Loucy (cell line): ENCODE results near the gene SLC7A10.
A peak's percentile ranks its signal among the peaks of the same experiment; 100 is the strongest.

ENCODE experiments used
- H2AFZ ChIP-seq: fragments of 200-600 bp; sonication (generic); 2 replicates; pipeline ENCODE4 v1.6.0; 2016; ENCODE audit warnings: antibody characterized with exemption, mild to moderate bottlenecking, low read length, moderate library complexity
- H3F3A ChIP-seq: fragments of 200-600 bp; 2 replicates; pipeline ENCODE4 v1.6.0; 2016; ENCODE audit warnings: antibody characterized with exemption, low read depth, mild to moderate bottlenecking
- H3K27me3 ChIP-seq: fragments of 200-600 bp; sonication (generic); 2 replicates; pipeline ENCODE4 v1.6.1; 2014; ENCODE audit warnings: low read length, mild to moderate bottlenecking; ENCODE audit not compliant: insufficient read depth, poor library complexity, severe bottlenecking
- H3K36me3 ChIP-seq: fragments of 200-600 bp; sonication (generic); 2 replicates; pipeline ENCODE4 v1.6.1; 2016; ENCODE audit warnings: low read length; ENCODE audit not compliant: insufficient read depth
- H3K4me1 ChIP-seq: fragments of 200-600 bp; sonication (generic); 2 replicates; pipeline ENCODE4 v1.5.1; 2014; ENCODE audit warnings: low read length, mild to moderate bottlenecking; ENCODE audit not compliant: insufficient read depth, poor library complexity, severe bottlenecking
- H3K4me2 ChIP-seq: fragments of 200-600 bp; sonication (generic); 2 replicates; pipeline ENCODE4 v1.6.0; 2014; ENCODE audit warnings: antibody characterized with exemption, low read length, low read depth, mild to moderate bottlenecking; ENCODE audit not compliant: poor library complexity, severe bottlenecking
- H3K4me3 ChIP-seq: fragments of 200-600 bp; sonication (generic); 2 replicates; pipeline ENCODE4 v1.5.1; 2014; ENCODE audit warnings: low read length, mild to moderate bottlenecking, mixed read lengths; ENCODE audit not compliant: poor library complexity, severe bottlenecking
- H3K79me2 ChIP-seq: fragments of 200-600 bp; sonication (generic); 2 replicates; pipeline ENCODE4 v1.6.1; 2014; ENCODE audit warnings: low read length; ENCODE audit not compliant: insufficient read depth
- H3K9ac ChIP-seq: fragments of 200-600 bp; sonication (generic); 2 replicates; pipeline ENCODE4 v1.6.0; 2014; ENCODE audit warnings: mild to moderate bottlenecking, low read depth, low read length, moderate library complexity; ENCODE audit not compliant: poor library complexity, severe bottlenecking
- H3K9me2 ChIP-seq: fragments of 200-600 bp; sonication (generic); replicated peaks from 2 replicates; pipeline ENCODE4 v1.6.1; 2016; ENCODE audit warnings: low read depth, low read length, mixed read lengths
- H3K9me3 ChIP-seq: fragments of 200-600 bp; sonication (generic); 2 replicates; pipeline ENCODE4 v1.6.1; 2014; ENCODE audit warnings: mild to moderate bottlenecking, antibody characterized with exemption, low read length, low read depth; ENCODE audit not compliant: insufficient read depth
- H4K20me1 ChIP-seq: fragments of 200-600 bp; sonication (generic); 2 replicates; pipeline ENCODE4 v1.6.0; 2014; ENCODE audit warnings: antibody characterized with exemption, low read length, mild to moderate bottlenecking; ENCODE audit not compliant: insufficient read depth, poor library complexity, severe bottlenecking
- EZH2phosphoT487 ChIP-seq: fragments of 200-600 bp; IDR thresholded peaks from 2 replicates; pipeline ENCODE4 v1.6.1; 2018; ENCODE audit warnings: antibody characterized with exemption, mild to moderate bottlenecking, moderate library complexity, borderline replicate concordance
- TF ChIP-seq, protein P1 (sequence below): fragments of 200-600 bp; sonication (generic); conservative IDR thresholded peaks from 2 replicates; pipeline ENCODE4 v1.5.1; 2014; ENCODE audit warnings: mild to moderate bottlenecking, antibody characterized with exemption, low read length

Gene SLC7A10

DNA sequence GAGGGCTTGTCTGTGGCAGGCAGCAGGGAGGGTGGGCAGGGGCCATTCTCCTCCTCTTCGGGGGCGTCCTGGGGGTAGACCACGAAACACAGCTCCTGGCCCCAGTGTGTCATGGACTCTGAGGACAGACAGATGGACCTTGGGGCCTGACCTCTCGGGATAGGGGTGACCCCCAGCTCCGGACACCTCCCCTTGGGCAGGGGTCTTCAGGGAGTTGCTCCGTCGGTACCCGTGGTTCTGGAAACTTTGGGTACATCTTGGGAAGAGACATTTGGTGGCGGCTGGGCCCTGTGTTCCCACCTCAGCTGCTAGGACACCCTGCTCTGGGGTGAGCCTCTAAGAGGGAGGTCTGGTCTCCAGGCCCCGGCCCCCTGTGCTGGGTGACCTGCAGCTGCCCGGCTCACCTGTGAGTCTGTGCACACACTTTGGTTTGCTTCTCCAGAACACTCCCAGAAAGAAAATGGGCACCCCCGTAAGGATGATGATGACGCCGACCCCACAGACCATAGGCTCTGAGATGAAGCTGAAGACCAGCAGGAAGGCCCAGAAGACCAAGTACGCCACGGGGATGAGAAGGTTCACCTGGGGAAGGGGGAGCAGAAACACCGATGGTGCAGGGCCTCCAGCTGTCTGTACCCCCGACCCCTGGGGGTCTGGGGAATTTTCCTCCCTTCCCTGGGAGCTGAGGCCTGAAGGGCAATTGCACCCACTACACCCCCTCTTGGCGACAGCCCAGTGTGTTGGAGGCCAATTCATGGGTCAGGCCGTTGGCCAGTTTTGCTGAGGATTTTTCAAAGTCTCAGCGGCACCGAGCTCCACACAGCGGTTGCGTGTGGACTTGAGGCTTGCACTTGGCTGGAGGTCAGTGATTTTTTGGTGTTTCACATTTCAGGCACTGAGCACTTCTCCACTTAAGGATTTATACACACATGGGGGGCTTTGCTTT, 16.5 kb downstream of the SLC7A10 start:
- no peaks in the 10 kb centered on the region for H3K9me2 ChIP-seq
- no peaks in the 10 kb centered on the region for H3F3A ChIP-seq
- H3K9me3 ChIP-seq = no peaks in the 10 kb centered on the region
- H3K27me3 ChIP-seq = no peaks in the 10 kb centered on the region
- peak overlapping the region; percentile 20 for H3K4me3 ChIP-seq
- peaks cover 21% of the 10 kb centered on the region for H3K4me1 ChIP-seq
- peak overlapping the region; percentile 53 for H3K9ac ChIP-seq
- no peak for TF ChIP-seq EZH2phosphoT487
- TF ChIP-seq, protein P1, sequence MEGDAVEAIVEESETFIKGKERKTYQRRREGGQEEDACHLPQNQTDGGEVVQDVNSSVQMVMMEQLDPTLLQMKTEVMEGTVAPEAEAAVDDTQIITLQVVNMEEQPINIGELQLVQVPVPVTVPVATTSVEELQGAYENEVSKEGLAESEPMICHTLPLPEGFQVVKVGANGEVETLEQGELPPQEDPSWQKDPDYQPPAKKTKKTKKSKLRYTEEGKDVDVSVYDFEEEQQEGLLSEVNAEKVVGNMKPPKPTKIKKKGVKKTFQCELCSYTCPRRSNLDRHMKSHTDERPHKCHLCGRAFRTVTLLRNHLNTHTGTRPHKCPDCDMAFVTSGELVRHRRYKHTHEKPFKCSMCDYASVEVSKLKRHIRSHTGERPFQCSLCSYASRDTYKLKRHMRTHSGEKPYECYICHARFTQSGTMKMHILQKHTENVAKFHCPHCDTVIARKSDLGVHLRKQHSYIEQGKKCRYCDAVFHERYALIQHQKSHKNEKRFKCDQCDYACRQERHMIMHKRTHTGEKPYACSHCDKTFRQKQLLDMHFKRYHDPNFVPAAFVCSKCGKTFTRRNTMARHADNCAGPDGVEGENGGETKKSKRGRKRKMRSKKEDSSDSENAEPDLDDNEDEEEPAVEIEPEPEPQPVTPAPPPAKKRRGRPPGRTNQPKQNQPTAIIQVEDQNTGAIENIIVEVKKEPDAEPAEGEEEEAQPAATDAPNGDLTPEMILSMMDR = no peak
- no peaks in the 10 kb centered on the region for H3K79me2 ChIP-seq
- H4K20me1 ChIP-seq = no peaks in the 10 kb centered on the region
- peak overlapping the region; percentile 49 for H3K4me2 ChIP-seq
- H2AFZ ChIP-seq = peak overlapping the region; percentile 65; the same call in 1 of the 2 replicates
- H3K36me3 ChIP-seq = no peaks in the 10 kb centered on the region

GRCh38 chr19:33208371-33208895, 17.2 kb downstream of the SLC7A10 start:
- Histone ChIP-seq H3K9me2 (no peaks in the 10 kb centered on the region), H3K4me2 (peak overlapping the region; percentile 49), H3K79me2 (no peaks in the 10 kb centered on the region), H3K36me3 (no peaks in the 10 kb centered on the region), H2AFZ (peak overlapping the region; percentile 65), H3F3A (no peaks in the 10 kb centered on the region), H3K27me3 (no peaks in the 10 kb centered on the region), H3K9ac (peak overlapping the region; percentile 53), H4K20me1 (no peaks in the 10 kb centered on the region), H3K4me3 (peak overlapping the region; percentile 20), H3K9me3 (no peaks in the 10 kb centered on the region), H3K4me1 (peaks cover 21% of the 10 kb centered on the region)
- TF ChIP-seq EZH2phosphoT487 = no peak
- TF ChIP-seq, protein P1 = no peak

DNA sequence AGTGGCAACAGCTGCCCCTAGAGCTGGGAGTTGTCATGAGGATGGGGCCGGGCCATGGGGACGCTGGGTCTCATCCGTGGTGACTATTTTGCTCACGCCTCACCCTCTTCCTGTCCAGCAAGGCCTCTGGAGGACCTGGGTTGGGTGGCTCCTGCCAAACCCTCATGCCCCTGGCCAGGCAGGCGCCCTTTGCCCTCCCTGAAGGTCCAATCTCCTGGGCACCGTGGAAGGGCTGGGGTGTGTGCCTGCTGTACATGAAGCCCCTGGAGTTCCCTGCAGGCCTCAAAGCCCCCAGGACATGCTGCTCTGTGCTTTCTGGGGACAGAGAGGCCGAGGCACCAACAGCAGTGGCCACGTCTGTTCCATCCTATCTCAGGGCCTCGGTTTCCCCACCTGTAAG, 17.7 kb downstream of the SLC7A10 start:
- no peaks in the 10 kb centered on the region for H3F3A ChIP-seq
- TF ChIP-seq, protein P1 = no peak
- no peak for TF ChIP-seq EZH2phosphoT487
- H3K9me3 ChIP-seq = no peaks in the 10 kb centered on the region
- no peaks in the 10 kb centered on the region for H3K9me2 ChIP-seq
- H3K79me2 ChIP-seq = no peaks in the 10 kb centered on the region
- 0 out of 2 replicates have a peak overlapping the region, but pooled peaks have one; percentile 65 for H2AFZ ChIP-seq
- peaks cover 21% of the 10 kb centered on the region for H3K4me1 ChIP-seq
- H3K36me3 ChIP-seq = no peaks in the 10 kb centered on the region
- H3K9ac ChIP-seq = peak overlapping the region; percentile 45
- no peaks in the 10 kb centered on the region for H4K20me1 ChIP-seq
- no peaks in the 10 kb centered on the region for H3K27me3 ChIP-seq
- peak overlapping the region; percentile 49 for H3K4me2 ChIP-seq
- peak overlapping the region; percentile 20 for H3K4me3 ChIP-seq
